ENCODE measurements around the gene TMSB10. TPM values are rescaled to one million over a fixed set of nuclear protein-coding genes. Genes with fewer than 3 reads are reported as not detected.

TMSB10 gene
- total RNA-seq (2014; rRNA removed; shearing (Covaris generic)) (1,901 and 3,039 TPM in 2 replicates), total RNA-seq (2022) (869 and 903 TPM in 2 replicates), Bru-seq, nascent RNA (percentile 100 among the genes with signal in this experiment), BruChase-seq, experiment 1, labeled RNA remaining after a 6-hour chase (percentile 100 among the genes with signal in this experiment), BruChase-seq, experiment 2, labeled RNA remaining after a 2-hour chase (percentile 99 among the genes with signal in this experiment)
- long read RNA-seq, transcript TMSB10-201 (3 exons, 496 nt) = major isoform, 801 of 1,484 reads
- long read RNA-seq, partial matches to known transcripts = 673 of 1,484 reads
- long read RNA-seq, other reads (novel, unspliced or antisense) = 10 of 1,484 reads

DNA sequence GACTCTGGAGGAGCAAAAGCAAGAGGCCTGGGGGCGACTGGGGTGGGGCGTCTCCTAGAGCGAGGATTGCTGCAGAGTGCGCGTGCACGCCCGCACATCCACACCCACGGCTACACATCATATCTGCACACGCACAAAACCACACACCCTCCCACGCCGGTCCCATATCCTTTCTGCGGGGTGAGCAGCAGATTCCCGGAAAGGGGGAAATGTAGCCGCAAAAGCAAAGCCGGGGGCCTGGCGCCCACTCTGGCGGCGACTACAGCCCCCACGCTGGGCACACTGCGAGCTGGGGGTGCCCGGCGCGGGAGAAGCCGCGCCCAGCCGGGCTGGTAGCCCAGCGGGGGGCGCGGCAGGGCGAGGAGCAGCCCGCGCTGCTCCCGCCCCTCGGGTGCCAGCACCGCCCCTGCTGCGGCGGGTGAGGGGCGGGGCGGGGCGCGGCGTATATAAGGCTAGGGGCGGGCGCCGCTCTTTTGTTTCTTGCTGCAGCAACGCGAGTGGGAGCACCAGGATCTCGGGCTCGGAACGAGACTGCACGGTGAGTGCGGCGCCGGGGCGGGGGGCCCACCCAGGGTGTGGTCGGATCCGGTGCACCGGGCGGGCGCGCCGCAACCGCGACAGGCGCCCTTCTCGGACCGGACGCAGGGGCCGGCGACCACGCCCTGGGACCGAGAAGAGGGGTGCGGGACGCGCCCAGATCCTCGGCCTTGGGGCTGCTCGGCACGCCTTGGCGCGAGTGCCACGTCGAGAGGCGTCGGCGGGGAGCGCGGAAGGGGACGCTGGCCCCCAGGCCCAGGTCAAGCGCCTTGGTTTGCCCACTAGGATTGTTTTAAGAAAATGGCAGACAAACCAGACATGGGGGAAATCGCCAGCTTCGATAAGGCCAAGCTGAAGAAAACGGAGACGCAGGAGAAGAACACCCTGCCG, at the start of gene TMSB10:
Gene TMSB10, plus strand, starts transcription at position 476 of the 927 bp plus-strand sequence.
- H3K9me2 ChIP-seq (ENCODE audit: insufficient read depth, low read length) = no peaks in the 10 kb centered on the region
- H3K9me3 ChIP-seq (ENCODE audit: low read length) = no peaks in the 10 kb centered on the region
- peaks cover 14% of the 10 kb centered on the region for H3K79me2 ChIP-seq (ENCODE audit: insufficient read depth, low read depth, low read length)
- peaks cover 6% of the 10 kb centered on the region; the same call in 1 of the 2 replicates for H4K20me1 ChIP-seq (ENCODE audit: insufficient read depth, low read length)
- CTCF ChIA-PET (ENCODE audit: unreplicated experiment) = interaction anchor here (2.1 kb wide), 1 partner anchor 21 kb away, joined by 12 read pairs; no protein-coding TSS in a partner anchor
- H3K4me1 ChIP-seq (ENCODE audit: insufficient read depth, low read length, poor library complexity, severe bottlenecking) = peaks cover 15% of the 10 kb centered on the region
- peak; percentile 86 for DNase-seq (ENCODE audit: low spot score)
- H3K4me2 ChIP-seq (ENCODE audit: low read length) = peak within 1 kb of the TSS; percentile 92
- POLR2A ChIA-PET = interaction anchor here (0.6 to 3.7 kb wide), 9 partner anchors 9 to 38 kb away, joined by 3 to 41 read pairs (median 5); no protein-coding TSS in a partner anchor
- peak within 1 kb of the TSS; percentile 95 for H3K4me3 ChIP-seq (ENCODE audit: low read depth, low read length, poor library complexity, severe bottlenecking)
- BruUV-seq (replicated peaks) = no TSS peak
- TF ChIP-seq, protein P1, sequence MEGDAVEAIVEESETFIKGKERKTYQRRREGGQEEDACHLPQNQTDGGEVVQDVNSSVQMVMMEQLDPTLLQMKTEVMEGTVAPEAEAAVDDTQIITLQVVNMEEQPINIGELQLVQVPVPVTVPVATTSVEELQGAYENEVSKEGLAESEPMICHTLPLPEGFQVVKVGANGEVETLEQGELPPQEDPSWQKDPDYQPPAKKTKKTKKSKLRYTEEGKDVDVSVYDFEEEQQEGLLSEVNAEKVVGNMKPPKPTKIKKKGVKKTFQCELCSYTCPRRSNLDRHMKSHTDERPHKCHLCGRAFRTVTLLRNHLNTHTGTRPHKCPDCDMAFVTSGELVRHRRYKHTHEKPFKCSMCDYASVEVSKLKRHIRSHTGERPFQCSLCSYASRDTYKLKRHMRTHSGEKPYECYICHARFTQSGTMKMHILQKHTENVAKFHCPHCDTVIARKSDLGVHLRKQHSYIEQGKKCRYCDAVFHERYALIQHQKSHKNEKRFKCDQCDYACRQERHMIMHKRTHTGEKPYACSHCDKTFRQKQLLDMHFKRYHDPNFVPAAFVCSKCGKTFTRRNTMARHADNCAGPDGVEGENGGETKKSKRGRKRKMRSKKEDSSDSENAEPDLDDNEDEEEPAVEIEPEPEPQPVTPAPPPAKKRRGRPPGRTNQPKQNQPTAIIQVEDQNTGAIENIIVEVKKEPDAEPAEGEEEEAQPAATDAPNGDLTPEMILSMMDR (conservative IDR thresholded peaks at IDR 0.05; ENCODE audit: low read length) = peak; percentile 59
- no peak for TF ChIP-seq EZH2phosphoT487 (IDR thresholded peaks at IDR 0.05; ENCODE audit: borderline replicate concordance, low read depth, low read length)
- intact Hi-C loops (cut with micrococcal nuclease; ENCODE audit: unreplicated experiment) = loop anchor here (1.0 kb wide), 1 partner anchor 20 kb away; no protein-coding TSS in a partner anchor
- peak within 1 kb of the TSS; percentile 87 for H2AFZ ChIP-seq (ENCODE audit: low read length)
- peak within 1 kb of the TSS; percentile 51 for H3K27ac ChIP-seq (ENCODE audit: low read depth, low read length, poor library complexity, severe bottlenecking)
- peaks cover 20% of the 10 kb centered on the region for H3K36me3 ChIP-seq (ENCODE audit: insufficient read depth, low read length)

DNA sequence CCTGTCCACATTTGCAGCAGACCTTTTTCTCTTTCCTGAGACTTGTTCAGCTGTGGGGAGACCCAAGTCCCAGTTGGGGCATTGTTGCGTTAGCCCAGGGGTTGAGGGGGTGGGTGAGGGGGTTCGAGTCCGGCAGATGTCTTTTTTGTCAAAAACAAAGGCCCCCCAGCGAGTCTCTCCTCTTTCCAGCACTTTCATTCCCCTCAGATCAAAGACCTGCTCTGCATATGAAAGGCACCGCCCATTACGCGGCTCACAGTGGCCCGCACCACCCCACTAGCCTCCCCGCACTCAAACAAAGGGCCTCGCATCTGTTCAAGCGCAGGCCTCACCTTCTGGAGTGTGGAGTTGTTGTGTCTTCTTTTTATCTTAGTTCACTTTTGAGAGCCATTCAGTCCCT, 49.7 kb upstream of the TMSB10 start:
- H3K36me3 ChIP-seq (ENCODE audit: insufficient read depth, low read length) = no peaks in the 10 kb centered on the region
- no peak overlapping the region for H2AFZ ChIP-seq (ENCODE audit: low read length)
- TF ChIP-seq, protein P1 (conservative IDR thresholded peaks at IDR 0.05; ENCODE audit: low read length) = no peak
- no peak for TF ChIP-seq EZH2phosphoT487 (IDR thresholded peaks at IDR 0.05; ENCODE audit: borderline replicate concordance, low read depth, low read length)
- DNase-seq (ENCODE audit: low spot score) = no peak
- no peak overlapping the region for H3K27ac ChIP-seq (ENCODE audit: low read depth, low read length, poor library complexity, severe bottlenecking)
- no TSS peak for BruUV-seq (replicated peaks)
- no peaks in the 10 kb centered on the region for H4K20me1 ChIP-seq (ENCODE audit: insufficient read depth, low read length)
- no peak overlapping the region for H3K4me3 ChIP-seq (ENCODE audit: low read depth, low read length, poor library complexity, severe bottlenecking)
- H3K4me2 ChIP-seq (ENCODE audit: low read length) = no peak overlapping the region
- ChIA-PET POLR2A (interaction anchor here (0.6 kb wide), 1 partner anchor 152 kb away, joined by 4 read pairs; no protein-coding TSS in a partner anchor), CTCF (ENCODE audit: unreplicated experiment) (no interaction called here)
- intact Hi-C loops (cut with micrococcal nuclease; ENCODE audit: unreplicated experiment) = no loop called here
- no peaks in the 10 kb centered on the region for H3K9me2 ChIP-seq (ENCODE audit: insufficient read depth, low read length)
- H3K79me2 ChIP-seq (ENCODE audit: insufficient read depth, low read depth, low read length) = no peaks in the 10 kb centered on the region
- H3K9me3 ChIP-seq (ENCODE audit: low read length) = peaks cover 4% of the 10 kb centered on the region; the same call in 1 of the 2 replicates
- H3K4me1 ChIP-seq (ENCODE audit: insufficient read depth, low read length, poor library complexity, severe bottlenecking) = no peaks in the 10 kb centered on the region
